H9 (cell line): Measurements from ENCODE around the gene OR52E6. TPM values are rescaled to one million over a fixed set of nuclear protein-coding genes. Genes with fewer than 3 reads are reported as not detected.

Experiments
- DNase-seq: peaks from one replicate; pipeline ENCODE4 v3.0.0-alpha.2; 2017
- H2AFZ ChIP-seq: one replicate; pipeline ENCODE4 v1.6.1; 2013; ENCODE audit warnings: mild to moderate bottlenecking, low read length, control low read depth, moderate library complexity
- H2AK5ac ChIP-seq: 2 replicates; pipeline ENCODE4 v1.6.1; 2013; ENCODE audit warnings: low read length, control low read depth, mixed read lengths; ENCODE audit not compliant: insufficient read length
- H2BK120ac ChIP-seq: one replicate; pipeline ENCODE4 v1.6.1; 2013; ENCODE audit warnings: low read depth, mild to moderate bottlenecking, low read length, control low read depth, inconsistent platforms; ENCODE audit not compliant: poor library complexity, severe bottlenecking
- H2BK12ac ChIP-seq: 2 replicates; pipeline ENCODE4 v1.6.1; 2013; ENCODE audit warnings: low read length, control low read depth, mixed read lengths, low read depth; ENCODE audit not compliant: insufficient read length
- H2BK15ac ChIP-seq: 2 replicates; pipeline ENCODE4 v1.6.1; 2013; ENCODE audit warnings: low read depth, low read length, control low read depth
- H2BK20ac ChIP-seq: one replicate; pipeline ENCODE4 v1.6.1; 2013; ENCODE audit warnings: low read depth, mild to moderate bottlenecking, low read length, control low read depth, inconsistent platforms; ENCODE audit not compliant: poor library complexity, severe bottlenecking
- H2BK5ac ChIP-seq: 2 replicates; pipeline ENCODE4 v1.6.1; 2013; ENCODE audit warnings: low read length, control low read depth, mixed read lengths; ENCODE audit not compliant: insufficient read length
- H3K14ac ChIP-seq: 2 replicates; pipeline ENCODE4 v1.6.1; 2013; ENCODE audit warnings: low read length, control low read depth; ENCODE audit not compliant: insufficient read depth
- H3K18ac ChIP-seq: 2 replicates; pipeline ENCODE4 v1.6.1; 2013; ENCODE audit warnings: low read depth, mild to moderate bottlenecking, mixed read lengths, low read length, control low read depth; ENCODE audit not compliant: insufficient read length
- H3K23ac ChIP-seq: 2 replicates; pipeline ENCODE4 v1.6.1; 2013; ENCODE audit warnings: low read length, control low read depth, mixed read lengths, low read depth; ENCODE audit not compliant: insufficient read length
- H3K23me2 ChIP-seq: 2 replicates; pipeline ENCODE4 v1.6.1; 2013; ENCODE audit warnings: low read depth, mild to moderate bottlenecking, mixed read lengths, low read length, control low read depth; ENCODE audit not compliant: insufficient read length, poor library complexity, severe bottlenecking
- H3K27ac ChIP-seq: 2 replicates; pipeline ENCODE4 v1.5.1; 2013; ENCODE audit warnings: low read length, control low read depth, mixed read lengths, low read depth; ENCODE audit not compliant: insufficient read length
- H3K27me3 ChIP-seq: 2 replicates; pipeline ENCODE4 v1.6.1; 2013; ENCODE audit warnings: low read length, control low read depth, inconsistent platforms; ENCODE audit not compliant: insufficient read depth
- H3K4ac ChIP-seq: 2 replicates; pipeline ENCODE4 v1.6.1; 2013; ENCODE audit warnings: low read depth, mild to moderate bottlenecking, control low read depth, inconsistent platforms, low read length, moderate library complexity
- H3K4me1 ChIP-seq: 2 replicates; pipeline ENCODE4 v1.6.1; 2013; ENCODE audit warnings: low read length, control low read depth, inconsistent platforms; ENCODE audit not compliant: insufficient read depth
- H3K4me2 ChIP-seq: 2 replicates; pipeline ENCODE4 v1.6.1; 2013; ENCODE audit warnings: low read length, control low read depth, mixed read lengths; ENCODE audit not compliant: insufficient read length, insufficient read depth
- H3K56ac ChIP-seq: 2 replicates; pipeline ENCODE4 v1.6.1; 2013; ENCODE audit warnings: low read depth, mild to moderate bottlenecking, mixed read lengths, low read length, control low read depth; ENCODE audit not compliant: insufficient read length
- H3K79me1 ChIP-seq: 2 replicates; pipeline ENCODE4 v1.6.1; 2013; ENCODE audit warnings: low read depth, mild to moderate bottlenecking, moderate library complexity, low read length, control low read depth, inconsistent platforms; ENCODE audit not compliant: insufficient read depth, poor library complexity, severe bottlenecking
- H3K79me2 ChIP-seq: 2 replicates; pipeline ENCODE4 v1.6.1; 2013; ENCODE audit warnings: low read length, control low read depth, inconsistent platforms; ENCODE audit not compliant: insufficient read depth
- H3K9ac ChIP-seq: 2 replicates; pipeline ENCODE4 v1.6.1; 2013; ENCODE audit warnings: low read length, control low read depth, mixed read lengths; ENCODE audit not compliant: insufficient read length; ENCODE audit errors: extremely low read depth
- H3K9me3 ChIP-seq: one replicate; pipeline ENCODE4 v1.6.1; 2013; ENCODE audit warnings: low read depth, low read length, inconsistent platforms; ENCODE audit not compliant: control insufficient read depth
- H3T11ph ChIP-seq: one replicate; pipeline ENCODE4 v1.6.1; 2013; ENCODE audit warnings: mild to moderate bottlenecking, low read length, control low read depth, inconsistent platforms
- H4K20me1 ChIP-seq: one replicate; pipeline ENCODE4 v1.6.1; 2013; ENCODE audit not compliant: control insufficient read depth, insufficient read length, insufficient read depth
- H4K5ac ChIP-seq: 2 replicates; pipeline ENCODE4 v1.6.1; 2013; ENCODE audit warnings: low read depth, mild to moderate bottlenecking, mixed read lengths, low read length, control low read depth; ENCODE audit not compliant: insufficient read length
- H4K8ac ChIP-seq: replicated peaks from 2 replicates; pipeline ENCODE4 v1.6.1; 2013; ENCODE audit warnings: low read length, control low read depth, mixed read lengths, low read depth; ENCODE audit not compliant: insufficient read length
- H4K91ac ChIP-seq: 2 replicates; pipeline ENCODE4 v1.6.1; 2013; ENCODE audit warnings: low read depth, mild to moderate bottlenecking, moderate library complexity, mixed read lengths, low read length, control low read depth; ENCODE audit not compliant: insufficient read length
- H3K27ac Mint-ChIP-seq, 3 experiments: 2 replicates in 2 of 3; 3 replicates in 1 of 3; pipeline ENCODE4 v1.8.0; 2020 to 2021; ENCODE audit warnings: mixed read lengths in 3 of 3, mild to moderate bottlenecking in 1 of 3, moderate library complexity in 1 of 3
- H3K27me3 Mint-ChIP-seq: 2 replicates; pipeline ENCODE4 v1.8.0; 2021; ENCODE audit warnings: low read depth, mild to moderate bottlenecking, moderate library complexity, mixed read lengths
- H3K36me3 Mint-ChIP-seq, 3 experiments: 2 replicates in 2 of 3; 3 replicates in 1 of 3; pipeline ENCODE4 v1.8.0; 2020 to 2021; ENCODE audit warnings: low read depth in 3 of 3, mixed read lengths in 3 of 3; ENCODE audit not compliant: insufficient read depth in 1 of 3
- H3K4me1 Mint-ChIP-seq, 2 experiments: 2 replicates each; pipeline ENCODE4 v1.8.0; 2020; ENCODE audit warnings: mixed read lengths in 2 of 2
- H3K4me3 Mint-ChIP-seq, 2 experiments: 2 replicates in 1 of 2; 3 replicates in 1 of 2; pipeline ENCODE4 v1.8.0; 2020 to 2021; ENCODE audit warnings: mild to moderate bottlenecking in 2 of 2, mixed read lengths in 2 of 2, moderate library complexity in 1 of 2
- H3K9me3 Mint-ChIP-seq, 2 experiments: 2 replicates in 1 of 2; 3 replicates in 1 of 2; pipeline ENCODE4 v1.8.0; 2020; ENCODE audit warnings: mild to moderate bottlenecking in 2 of 2, mixed read lengths in 2 of 2, moderate library complexity in 1 of 2
- CTCF ChIP-seq: fragments of 200-600 bp; sonication (generic); conservative IDR thresholded peaks from 3 replicates; pipeline ENCODE4 v1.8.0; 2021; ENCODE audit warnings: antibody characterized with exemption, mild to moderate bottlenecking
- WGBS: extraction: QIAGEN DNeasy Blood & Tissue Kit; methylation state at CpG from one replicate; pipeline ENCODE4 v1.1.7; 2013; ENCODE audit warnings: missing lambda C conversion rate, low lambda C conversion rate, mixed read lengths; ENCODE audit not compliant: insufficient read length; ENCODE audit errors: extremely low coverage; 5-methylcytosine and 5-hydroxymethylcytosine counted together
- total RNA-seq: library from RNA; stranded (reverse); gene quantifications from 2 replicates; pipeline ENCODE4 v1.2.1, GENCODE V29; 2021

OR52E6 gene
- total RNA-seq, 1 experiment from 2014 or later, result not detected

GRCh38 chr11:5809122-5809519, 32.6 kb downstream of the OR52E6 start:
- Histone ChIP-seq H3K14ac (no peak overlapping the region), H3K27me3 (no peaks in the 10 kb centered on the region), H3K56ac (no peak overlapping the region), H3K4me2 (peak overlapping the region; percentile 65), H4K8ac (no peak overlapping the region), H3K23ac (no peak overlapping the region), H3K79me1 (no peaks in the 10 kb centered on the region), H2BK5ac (no peak overlapping the region), H2BK15ac (no peak overlapping the region), H3K9ac (no peak overlapping the region), H4K91ac (no peak overlapping the region), H2AFZ (no peak overlapping the region), H3K4ac (no peak overlapping the region), H4K20me1 (no peaks in the 10 kb centered on the region), H3K79me2 (no peaks in the 10 kb centered on the region), H3K27ac (no peak overlapping the region), H3K4me1 (no peaks in the 10 kb centered on the region), H3K23me2 (no peaks in the 10 kb centered on the region), H4K5ac (no peak overlapping the region), H2BK12ac (no peak overlapping the region), H3K18ac (no peak overlapping the region), H3T11ph (no peak overlapping the region), H2BK20ac (no peak overlapping the region), H2BK120ac (no peak overlapping the region), H3K9me3 (no peaks in the 10 kb centered on the region), H2AK5ac (no peak overlapping the region)
- peak overlapping the region; percentile 80 for H3K4me3 Mint-ChIP-seq
- peaks cover 24 to 31% of the 10 kb centered on the region in 2 experiments for H3K4me1 Mint-ChIP-seq
- no CpG with 5 or more reads among the region's 5 CpGs for WGBS
- H3K27ac Mint-ChIP-seq, result peak overlapping the region in 2 of 3 experiments; percentile 71 to 89; a peak in 2 of 7 replicates
- peaks cover 2 to 3% of the 10 kb centered on the region in 2 experiments; a peak in 4 of 5 replicates for H3K9me3 Mint-ChIP-seq
- no peak for TF ChIP-seq CTCF
- H3K36me3 Mint-ChIP-seq, result peaks cover 0 to 2% (median 0%) of the 10 kb centered on the region in 3 experiments; a peak in 2 of 7 replicates
- H3K27me3 Mint-ChIP-seq, result peaks cover 2% of the 10 kb centered on the region; the same call in 1 of the 2 replicates
- DNase-seq, result no peak
